ENCODE results near the gene AVP. TPM values are rescaled to one million over a fixed set of nuclear protein-coding genes. Genes with fewer than 3 reads are reported as not detected.

Gene AVP
- total RNA-seq, 4 donors from 2014 or later, result not detected

GRCh38 chr20:3111995-3112394 lies 27.5 kb upstream of the AVP start:
- intact Hi-C loops (cut with DNase I; ENCODE audit: low total_unique reads), result no loop called here
- H3K4me1 ChIP-seq, result no peaks in the 10 kb centered on the region
- no peaks in the 10 kb centered on the region for H3K9me3 ChIP-seq
- H3K36me3 ChIP-seq, result no peaks in the 10 kb centered on the region
- H3K27ac ChIP-seq, result no peak overlapping the region
- TF ChIP-seq CTCF (IDR thresholded peaks at IDR 0.05), result no peak
- no peak for TF ChIP-seq POLR2A (IDR thresholded peaks at IDR 0.05)
- H3K4me3 ChIP-seq, result no peak overlapping the region
- no peak for DNase-seq
- no peaks in the 10 kb centered on the region for H3K27me3 ChIP-seq

GRCh38 chr20:3111507-3111906 lies 27.0 kb upstream of the AVP start:
- H3K27me3 ChIP-seq, result no peaks in the 10 kb centered on the region
- no peak overlapping the region for H3K27ac ChIP-seq
- intact Hi-C loops (cut with DNase I; ENCODE audit: low total_unique reads), result no loop called here
- no peaks in the 10 kb centered on the region for H3K4me1 ChIP-seq
- H3K36me3 ChIP-seq, result no peaks in the 10 kb centered on the region
- H3K4me3 ChIP-seq, result no peak overlapping the region
- TF ChIP-seq CTCF (IDR thresholded peaks at IDR 0.05) (no peak), POLR2A (IDR thresholded peaks at IDR 0.05) (no peak)
- H3K9me3 ChIP-seq, result no peaks in the 10 kb centered on the region
- no peak for DNase-seq

GRCh38 chr20:3109350-3110302 lies 25.1 kb upstream of the AVP start:
- H3K36me3 ChIP-seq, result no peaks in the 10 kb centered on the region
- no peak for DNase-seq
- intact Hi-C loops (cut with DNase I; ENCODE audit: low total_unique reads), result no loop called here
- H3K27me3 ChIP-seq, result no peaks in the 10 kb centered on the region
- no peak overlapping the region for H3K27ac ChIP-seq
- TF ChIP-seq CTCF (IDR thresholded peaks at IDR 0.05), result no peak
- TF ChIP-seq POLR2A (IDR thresholded peaks at IDR 0.05), result no peak
- H3K9me3 ChIP-seq, result no peaks in the 10 kb centered on the region
- H3K4me3 ChIP-seq, result no peak overlapping the region
- H3K4me1 ChIP-seq, result no peaks in the 10 kb centered on the region

GRCh38 chr20:3107464-3108025 lies 23.0 kb upstream of the AVP start:
- intact Hi-C loops (cut with DNase I; ENCODE audit: low total_unique reads), result no loop called here
- Histone ChIP-seq H3K27me3 (no peaks in the 10 kb centered on the region), H3K36me3 (no peaks in the 10 kb centered on the region), H3K9me3 (no peaks in the 10 kb centered on the region), H3K4me1 (no peaks in the 10 kb centered on the region), H3K27ac (no peak overlapping the region), H3K4me3 (no peak overlapping the region)
- TF ChIP-seq POLR2A (IDR thresholded peaks at IDR 0.05) (no peak), CTCF (IDR thresholded peaks at IDR 0.05) (no peak)
- DNase-seq, result no peak

Measured in uterus (tissue), 4 donors.